AG08396 (cell line): ENCODE measurements around the gene LRRC41.
"Not testable (repeated sequence)": the region's sequence is repeated elsewhere in the genome, so short reads cannot be mapped to it uniquely, and the experiment has no call there.

Experiments
- DNase-seq: peaks from one replicate; pipeline ENCODE4 v3.0.0; 2012; ENCODE audit warnings: low spot score, mixed read lengths

The LRRC41 gene

DNA sequence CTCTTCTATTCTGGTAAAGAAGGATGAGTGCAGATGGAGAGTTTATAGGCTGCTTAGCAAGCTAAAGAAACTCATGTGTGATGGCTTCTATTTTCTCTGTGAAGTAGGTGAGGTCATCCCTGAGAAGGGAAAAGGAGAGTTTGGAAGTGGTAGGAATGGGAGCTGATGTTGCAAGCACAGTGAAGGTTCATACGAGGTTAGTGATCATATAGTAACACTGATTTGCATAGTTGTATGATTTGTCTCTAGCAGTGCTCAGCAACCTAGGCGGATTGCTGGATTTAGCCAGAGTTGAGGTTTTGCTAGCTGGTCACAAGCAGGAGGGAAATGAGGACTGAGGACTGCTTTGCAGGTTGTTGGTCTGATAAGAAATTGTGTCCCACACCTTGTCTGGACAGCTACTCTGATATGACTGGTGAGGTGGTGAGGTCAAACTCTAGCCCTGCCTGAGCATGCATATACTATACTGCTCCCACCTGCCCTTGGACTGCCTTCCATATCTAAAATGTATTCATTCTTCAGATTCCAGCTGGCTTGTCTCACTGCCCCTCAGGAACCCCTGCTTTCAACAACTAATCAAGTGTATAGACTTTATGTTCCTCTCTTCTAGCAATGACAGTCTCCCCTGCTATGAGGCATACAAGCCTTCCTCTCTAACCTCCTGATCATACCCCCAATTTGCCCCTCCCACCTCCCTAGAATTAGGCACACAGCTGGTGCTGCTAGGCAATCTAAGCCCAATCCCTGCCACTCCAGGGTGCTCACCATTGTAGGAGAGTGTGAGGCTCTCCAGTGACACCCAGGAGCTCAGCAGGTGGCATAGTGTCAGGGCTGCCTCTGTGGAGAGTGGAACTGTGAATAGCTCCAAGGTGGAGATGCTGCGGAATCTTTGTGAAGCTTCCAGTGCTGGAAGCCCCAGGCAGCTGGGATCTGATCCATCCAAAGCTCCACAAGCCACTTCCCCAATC is 18.5 kb downstream of the LRRC41 start:
- DNase-seq = peak; percentile 27

DNA sequence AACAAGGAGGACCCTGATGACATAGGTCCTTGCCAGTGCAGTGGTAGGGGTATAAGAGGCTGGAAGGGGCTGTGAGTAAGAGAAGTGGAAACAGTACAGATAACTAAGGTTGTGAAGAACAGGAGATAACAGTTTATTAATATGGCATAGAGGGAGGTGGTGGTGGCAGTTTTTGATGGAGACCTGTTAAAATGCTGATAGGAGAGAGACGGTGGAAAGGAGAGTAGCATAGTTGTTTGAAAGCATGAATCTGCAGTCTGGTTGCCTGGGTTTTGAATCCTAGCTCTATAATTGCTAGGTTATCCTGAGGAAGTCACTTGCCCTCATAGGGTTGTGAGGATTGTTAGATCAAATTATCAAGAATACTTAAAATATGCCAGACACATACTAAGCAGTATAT is 19.4 kb downstream of the LRRC41 start:
- no peak for DNase-seq

DNA sequence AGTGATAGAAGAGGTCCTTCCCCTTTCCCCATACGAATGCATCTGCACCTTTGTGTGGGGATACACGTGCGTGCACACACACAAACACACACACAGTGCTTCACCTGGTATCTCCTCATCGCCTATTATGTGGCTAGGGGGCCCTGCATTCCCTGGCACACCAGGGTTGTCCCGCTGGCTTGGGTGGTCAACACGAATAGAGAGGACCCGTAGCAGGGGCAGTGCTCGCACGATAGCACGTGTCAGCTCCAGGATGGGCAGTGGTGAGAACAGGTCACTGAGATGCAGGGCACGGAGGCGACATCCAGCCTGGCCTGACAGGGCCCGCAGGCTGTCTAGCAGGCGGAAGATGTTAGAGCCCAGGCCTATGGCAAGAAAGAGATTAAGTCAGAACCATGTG is 22.4 kb downstream of the LRRC41 start:
- DNase-seq = no peak

DNA sequence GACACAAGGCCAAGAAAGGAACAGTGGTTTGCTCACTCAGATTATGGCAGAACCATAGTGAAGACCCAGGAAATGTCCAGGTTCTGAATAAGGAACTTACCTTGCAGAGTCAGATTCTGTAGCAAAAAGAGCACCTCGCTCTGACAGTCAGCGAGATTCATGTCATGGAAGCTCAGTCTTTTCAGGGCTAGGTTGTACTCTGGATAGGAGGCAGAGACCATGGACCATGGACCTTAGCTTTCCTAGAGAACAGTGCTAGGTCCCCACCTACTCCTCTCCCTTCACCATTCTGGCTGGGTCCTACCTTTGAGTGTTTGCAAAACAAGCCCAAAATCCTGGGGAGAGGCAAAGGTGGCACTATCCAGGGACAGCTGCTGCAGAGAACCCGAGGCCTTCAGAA is 23.3 kb downstream of the LRRC41 start:
- DNase-seq = no peak

DNA sequence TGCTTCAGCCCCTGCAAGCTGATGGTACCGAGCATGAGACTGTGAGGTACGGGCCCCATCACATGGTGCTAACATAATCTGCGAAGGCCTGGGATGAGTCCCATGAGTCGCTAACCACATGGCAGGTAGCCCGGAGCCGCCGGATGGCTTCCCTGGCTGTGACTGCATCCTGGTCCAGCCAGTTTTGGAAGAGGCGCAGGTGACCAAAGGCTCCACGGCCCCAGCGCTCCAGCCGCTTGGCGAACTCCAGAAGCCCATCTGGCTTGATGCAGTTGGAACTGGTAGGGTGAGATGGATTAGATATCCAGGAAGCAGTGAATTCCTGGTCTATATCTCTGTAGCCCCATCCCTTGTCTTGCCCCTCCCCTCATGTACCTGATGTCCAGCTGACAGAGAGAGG is 24.6 kb downstream of the LRRC41 start:
- no peak for DNase-seq

GRCh38 chr1:46277658-46278373 is 25.6 kb downstream of the LRRC41 start:
- no peak for DNase-seq

GRCh38 chr1:46275030-46275337 is 28.4 kb downstream of the LRRC41 start:
- no peak for DNase-seq

DNA sequence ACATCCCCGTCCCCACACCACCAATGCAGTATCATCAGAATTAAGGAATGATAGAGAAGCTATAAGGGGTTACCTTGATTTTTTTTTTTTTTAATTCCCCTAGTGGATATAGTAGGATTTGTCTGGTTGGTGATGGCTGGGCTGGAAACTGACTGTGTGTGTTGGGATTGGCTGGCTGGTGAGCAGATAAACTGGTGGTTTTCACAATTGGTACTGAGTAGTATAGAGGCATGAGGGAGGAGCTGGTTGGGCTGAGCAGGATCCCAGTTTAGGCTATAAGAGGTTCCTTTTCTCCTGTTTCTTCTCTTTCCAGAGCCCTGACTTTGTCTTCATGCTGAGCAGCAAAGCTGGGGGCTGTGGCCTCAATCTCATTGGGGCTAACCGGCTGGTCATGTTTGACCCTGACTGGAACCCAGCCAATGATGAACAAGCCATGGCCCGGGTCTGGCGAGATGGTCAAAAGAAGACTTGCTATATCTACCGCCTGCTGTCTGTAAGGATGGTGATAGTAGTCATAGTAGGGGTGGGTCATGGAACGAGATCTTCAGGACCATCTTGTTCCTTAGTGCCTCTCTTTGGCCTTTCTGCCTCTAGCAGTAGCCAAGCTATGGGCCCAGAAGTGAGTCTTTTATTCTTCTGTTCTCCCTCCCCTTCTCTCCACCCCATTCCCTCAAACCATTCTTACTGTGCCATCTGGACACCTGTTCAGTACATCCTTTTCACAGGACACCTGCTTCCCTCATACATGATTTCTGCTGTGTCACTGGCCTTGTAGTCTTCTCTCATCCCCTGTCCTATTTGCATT is 29.0 kb downstream of the LRRC41 start:
- no peak for DNase-seq

DNA sequence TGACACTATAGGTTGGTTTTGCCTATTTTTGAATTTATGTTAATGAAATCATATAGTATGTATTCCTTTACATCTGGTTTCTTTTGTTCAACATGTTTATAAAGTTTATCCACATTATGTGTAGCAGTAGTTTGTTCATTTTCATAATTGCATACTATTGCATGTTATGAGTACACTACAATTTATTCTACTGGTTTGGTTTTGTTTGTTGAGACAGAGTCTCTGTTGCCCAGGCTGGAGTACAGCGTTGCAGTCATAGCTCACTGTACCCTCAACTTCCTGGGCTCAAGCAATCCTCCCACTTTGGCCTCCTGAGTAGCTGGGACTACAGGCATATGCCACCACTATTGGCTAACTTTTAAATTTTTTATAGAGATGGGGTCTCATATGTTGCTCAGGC is 34.8 kb downstream of the LRRC41 start:
- DNase-seq = no peak

DNA sequence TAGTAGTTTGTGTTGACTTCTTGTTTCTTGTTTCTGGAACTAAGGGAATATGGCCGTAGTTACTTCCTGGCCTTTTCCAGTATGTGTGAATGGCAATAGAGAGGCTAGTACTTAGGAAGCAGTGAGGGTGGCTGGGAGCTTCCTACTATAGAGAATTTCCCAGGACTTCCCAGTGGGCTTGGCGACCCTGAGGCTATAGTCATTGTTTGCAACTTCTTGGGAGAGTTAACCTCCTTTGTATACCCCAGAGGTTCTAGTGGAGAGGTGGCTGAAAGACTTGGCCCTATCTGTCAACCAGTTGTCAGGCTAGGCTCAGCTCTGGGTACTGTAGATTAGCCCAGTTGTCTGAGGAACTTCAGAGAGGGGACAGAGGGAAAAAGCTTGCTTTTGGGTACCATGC is 40.3 kb downstream of the LRRC41 start:
- DNase-seq = no peak

- no peak for DNase-seq
These were observed 40.9 kb downstream of the LRRC41 start for GRCh38 chr1:46262508-46262907.

GRCh38 chr1:46256523-46256922 is 46.9 kb downstream of the LRRC41 start:
- no peak for DNase-seq

DNA sequence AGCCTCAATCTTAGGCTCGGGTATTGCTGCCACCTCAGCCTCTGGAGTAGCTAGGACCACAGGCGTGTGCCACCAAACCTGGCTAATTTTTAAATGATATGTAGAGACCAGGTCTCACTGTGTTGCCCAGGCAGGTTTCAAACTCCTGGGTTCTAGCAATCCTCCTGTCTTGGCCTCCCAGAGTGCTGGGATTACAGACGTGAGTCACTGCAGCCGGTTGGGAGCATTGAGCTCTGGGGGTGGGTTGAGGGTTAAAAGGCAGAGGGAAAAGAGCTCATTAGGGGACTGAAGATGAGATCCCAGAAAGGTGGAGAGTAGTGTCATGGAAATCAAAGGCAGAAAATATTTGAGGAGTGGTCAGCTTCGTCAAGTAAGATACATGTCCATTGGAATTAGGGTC is 48.7 kb downstream of the LRRC41 start:
- DNase-seq = no peak

GRCh38 chr1:46248122-46248920 is 55.1 kb downstream of the LRRC41 start:
- DNase-seq = no peak

- DNase-seq = peak; percentile 98
These were observed 55.8 kb downstream of the LRRC41 start, which contains the start of gene RAD54L for GRCh38 chr1:46247436-46248121. RAD54L (plus strand) TSS chr1:46247763; CDS start chr1:46248406, 643 bp downstream.

- peak; percentile 61 for DNase-seq
These were observed 56.6 kb downstream of the LRRC41 start for GRCh38 chr1:46246548-46247435.

- not testable (repeated sequence) for DNase-seq
These were observed 57.3 kb downstream of the LRRC41 start for GRCh38 chr1:46246136-46246535.

DNA sequence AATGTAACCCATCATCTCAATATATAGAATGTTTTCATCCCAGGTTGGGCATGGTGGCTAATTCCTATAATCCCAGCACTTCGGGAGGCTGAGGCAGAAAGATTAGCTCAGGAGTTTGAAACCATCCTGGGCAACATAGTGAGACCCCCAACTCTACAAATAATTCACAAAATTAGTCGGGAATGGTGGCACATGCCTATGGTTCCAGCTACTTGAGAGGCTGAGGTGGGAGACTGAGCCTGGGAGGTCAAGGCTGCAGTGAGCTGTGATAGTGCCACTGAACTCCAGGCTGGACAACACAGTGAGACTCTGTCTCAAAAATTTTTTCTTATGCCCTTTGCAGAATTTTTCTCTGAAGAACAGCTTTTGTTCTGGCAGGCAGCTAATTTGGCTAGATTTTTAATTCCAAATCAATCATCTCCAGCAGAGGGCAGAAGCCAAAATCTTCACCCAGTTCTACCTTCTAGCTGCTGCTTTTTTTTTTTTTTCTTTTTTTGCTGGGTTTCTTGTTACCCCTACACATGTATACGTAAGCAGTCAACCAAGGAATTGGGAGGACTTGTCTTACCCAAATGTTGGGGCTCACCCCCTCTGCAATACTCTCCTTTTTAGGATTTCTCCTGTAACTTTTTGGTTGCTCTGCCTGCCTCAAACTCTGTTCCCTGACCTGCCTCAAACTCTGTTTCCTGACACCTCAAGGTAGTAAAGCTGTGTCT is 58.6 kb downstream of the LRRC41 start:
- peak; percentile 63 for DNase-seq

DNA sequence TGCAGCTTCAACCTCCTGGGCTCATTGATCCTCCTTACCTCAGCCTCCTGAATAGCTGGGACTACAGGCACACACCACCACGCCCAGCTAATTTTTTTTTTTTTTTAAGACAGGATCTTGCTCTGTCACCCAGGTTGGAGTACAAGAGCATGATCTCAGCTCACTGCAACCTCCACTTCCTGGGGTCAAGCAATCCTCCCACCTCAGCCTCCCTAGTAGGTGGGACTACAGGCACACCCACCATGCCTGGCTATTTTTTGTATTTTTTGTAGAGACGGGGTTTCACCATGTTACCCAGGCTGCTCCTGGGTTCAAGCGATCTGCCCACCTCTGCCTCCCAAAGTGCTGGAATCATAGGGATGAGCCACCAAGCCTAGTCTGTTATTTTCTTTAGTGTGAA is 59.6 kb downstream of the LRRC41 start:
- DNase-seq = not testable (repeated sequence)
